ENCODE results near the gene KCNT1. TPM values are rescaled to one million over a fixed set of nuclear protein-coding genes. Genes with fewer than 3 reads are reported as not detected.

KCNT1 gene
- polyA plus RNA-seq, 1 donor (not counting 4 experiments of a cell fraction or from before 2014, with no cell fraction given): not detected

DNA sequence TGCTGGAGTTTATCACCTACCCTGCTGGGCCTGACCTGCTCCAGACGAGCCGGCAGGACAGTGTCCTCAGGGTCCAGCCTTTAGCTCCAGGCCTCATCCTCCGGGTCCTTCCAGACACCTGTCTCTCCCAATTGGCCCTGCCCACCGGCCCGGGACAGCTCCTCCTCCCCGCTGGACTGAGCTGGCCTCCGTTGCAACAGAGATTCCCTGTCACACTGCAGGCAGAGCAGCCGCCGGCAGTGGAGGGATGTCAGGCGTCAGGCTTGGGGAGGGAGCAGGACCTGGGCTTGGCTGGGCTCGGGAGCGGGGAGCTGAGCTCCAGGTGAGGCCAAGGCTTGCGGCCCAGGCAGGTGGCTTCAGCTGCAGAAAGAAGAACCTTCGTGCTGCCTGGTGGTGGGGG is 1.7 kb downstream of the KCNT1 start:
- Histone ChIP-seq H3K79me2 (ENCODE audit: control insufficient read depth, insufficient read depth, low read length) (no peaks in the 10 kb centered on the region), H3K4me1 (ENCODE audit: control insufficient read depth, extremely low read depth, insufficient read depth, low read length) (no peaks in the 10 kb centered on the region), H3K36me3 (ENCODE audit: control insufficient read depth in 2 of 2, extremely low read depth in 1 of 2, insufficient read depth in 2 of 2, low read length in 2 of 2) (no peaks in the 10 kb centered on the region), H3K27me3 (ENCODE audit: control insufficient read depth, extremely low read depth, insufficient read depth, low read length) (peaks cover 36% of the 10 kb centered on the region), H4K20me1 (ENCODE audit: control insufficient read depth, extremely low read depth, insufficient read depth, low read length) (peaks cover 3% of the 10 kb centered on the region), H3K27ac (ENCODE audit: control insufficient read depth, insufficient read depth, low read length) (no peak overlapping the region), H3K9ac (ENCODE audit: control insufficient read depth, extremely low read depth, insufficient read depth, low read length) (no peak overlapping the region), H3K9me3 (ENCODE audit: control insufficient read depth, low read depth, low read length) (no peaks in the 10 kb centered on the region), H3K4me3 (ENCODE audit: control insufficient read depth in 2 of 3, extremely low read depth in 1 of 3, insufficient read depth in 2 of 3, low read depth in 1 of 3, low read length in 3 of 3) (no peak overlapping the region), H3K9me1 (ENCODE audit: control insufficient read depth, extremely low read depth, insufficient read depth, low read length) (no peaks in the 10 kb centered on the region), H3K4me2 (ENCODE audit: control insufficient read depth, extremely low read depth, insufficient read depth, low read depth, low read length) (no peak overlapping the region), H2AFZ (ENCODE audit: control insufficient read depth, low read length) (no peak overlapping the region)
- no peak for DNase-seq (ENCODE audit: low read depth, low spot score)
- FAIRE-seq: no peak
- no peak for TF ChIP-seq EZH2 (IDR thresholded peaks at IDR 0.05; ENCODE audit: low read length)
- TF ChIP-seq, protein P1, sequence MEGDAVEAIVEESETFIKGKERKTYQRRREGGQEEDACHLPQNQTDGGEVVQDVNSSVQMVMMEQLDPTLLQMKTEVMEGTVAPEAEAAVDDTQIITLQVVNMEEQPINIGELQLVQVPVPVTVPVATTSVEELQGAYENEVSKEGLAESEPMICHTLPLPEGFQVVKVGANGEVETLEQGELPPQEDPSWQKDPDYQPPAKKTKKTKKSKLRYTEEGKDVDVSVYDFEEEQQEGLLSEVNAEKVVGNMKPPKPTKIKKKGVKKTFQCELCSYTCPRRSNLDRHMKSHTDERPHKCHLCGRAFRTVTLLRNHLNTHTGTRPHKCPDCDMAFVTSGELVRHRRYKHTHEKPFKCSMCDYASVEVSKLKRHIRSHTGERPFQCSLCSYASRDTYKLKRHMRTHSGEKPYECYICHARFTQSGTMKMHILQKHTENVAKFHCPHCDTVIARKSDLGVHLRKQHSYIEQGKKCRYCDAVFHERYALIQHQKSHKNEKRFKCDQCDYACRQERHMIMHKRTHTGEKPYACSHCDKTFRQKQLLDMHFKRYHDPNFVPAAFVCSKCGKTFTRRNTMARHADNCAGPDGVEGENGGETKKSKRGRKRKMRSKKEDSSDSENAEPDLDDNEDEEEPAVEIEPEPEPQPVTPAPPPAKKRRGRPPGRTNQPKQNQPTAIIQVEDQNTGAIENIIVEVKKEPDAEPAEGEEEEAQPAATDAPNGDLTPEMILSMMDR (optimal IDR thresholded peaks at IDR 0.05 in 1 of 3, IDR thresholded peaks at IDR 0.05 in 1 of 3, conservative IDR thresholded peaks at IDR 0.05 in 1 of 3; ENCODE audit: extremely low read depth in 1 of 3, insufficient read depth in 2 of 3, low read length in 3 of 3): no peak
- dilution Hi-C loops (cut with MboI; ENCODE audit: extremely low pct_ligation_motif_present, low sequenced_read_pairs): no loop called here

DNA sequence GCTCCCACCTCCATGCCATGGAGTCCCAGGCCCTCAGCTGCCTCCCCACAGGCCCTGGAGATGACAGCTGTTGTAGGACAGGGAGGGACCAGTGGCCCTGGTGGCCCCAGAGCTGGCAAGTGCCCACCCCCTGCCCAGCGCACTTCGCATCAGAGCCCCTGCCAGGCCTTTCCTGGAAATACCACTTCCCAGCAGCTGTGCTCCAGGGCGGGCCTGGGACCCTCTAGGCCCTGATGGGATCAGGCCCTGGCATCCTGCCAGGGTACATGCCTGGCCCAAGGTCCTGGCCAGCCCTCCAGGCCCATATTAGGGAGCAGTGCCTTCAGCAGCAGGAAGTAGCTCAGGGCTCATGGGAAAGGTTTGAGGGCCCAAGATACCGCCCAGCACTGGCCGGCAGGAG is 2.5 kb downstream of the KCNT1 start:
- FAIRE-seq: no peak
- Histone ChIP-seq H3K9ac (ENCODE audit: control insufficient read depth, extremely low read depth, insufficient read depth, low read length) (no peak overlapping the region), H3K27ac (ENCODE audit: control insufficient read depth, insufficient read depth, low read length) (no peak overlapping the region), H3K36me3 (ENCODE audit: control insufficient read depth in 2 of 2, extremely low read depth in 1 of 2, insufficient read depth in 2 of 2, low read length in 2 of 2) (no peaks in the 10 kb centered on the region), H3K4me1 (ENCODE audit: control insufficient read depth, extremely low read depth, insufficient read depth, low read length) (no peaks in the 10 kb centered on the region), H3K4me3 (ENCODE audit: control insufficient read depth in 2 of 3, extremely low read depth in 1 of 3, insufficient read depth in 2 of 3, low read depth in 1 of 3, low read length in 3 of 3) (no peak overlapping the region), H3K4me2 (ENCODE audit: control insufficient read depth, extremely low read depth, insufficient read depth, low read depth, low read length) (no peak overlapping the region), H3K9me1 (ENCODE audit: control insufficient read depth, extremely low read depth, insufficient read depth, low read length) (no peaks in the 10 kb centered on the region), H2AFZ (ENCODE audit: control insufficient read depth, low read length) (no peak overlapping the region), H3K79me2 (ENCODE audit: control insufficient read depth, insufficient read depth, low read length) (no peaks in the 10 kb centered on the region), H3K9me3 (ENCODE audit: control insufficient read depth, low read depth, low read length) (no peaks in the 10 kb centered on the region), H4K20me1 (ENCODE audit: control insufficient read depth, extremely low read depth, insufficient read depth, low read length) (peaks cover 3% of the 10 kb centered on the region), H3K27me3 (ENCODE audit: control insufficient read depth, extremely low read depth, insufficient read depth, low read length) (peaks cover 36% of the 10 kb centered on the region)
- DNase-seq (ENCODE audit: low read depth, low spot score): no peak
- no peak for TF ChIP-seq EZH2 (IDR thresholded peaks at IDR 0.05; ENCODE audit: low read length)
- TF ChIP-seq, protein P1 (optimal IDR thresholded peaks at IDR 0.05 in 1 of 3, IDR thresholded peaks at IDR 0.05 in 1 of 3, conservative IDR thresholded peaks at IDR 0.05 in 1 of 3; ENCODE audit: extremely low read depth in 1 of 3, insufficient read depth in 2 of 3, low read length in 3 of 3): no peak
- dilution Hi-C loops (cut with MboI; ENCODE audit: extremely low pct_ligation_motif_present, low sequenced_read_pairs): no loop called here

Measured in keratinocyte (primary cell).